Esophagus (tissue), 2 donors: Measurements from ENCODE around the gene KLK7. TPM values are rescaled to one million over a fixed set of nuclear protein-coding genes. Genes with fewer than 3 reads are reported as not detected.

Experiments
- H3K27ac ChIP-seq, 2 donors: one replicate each; pipeline ENCODE4 v1.5.1; 2013; ENCODE audit warnings: low read depth in 2 of 2, mild to moderate bottlenecking in 2 of 2, inconsistent platforms in 1 of 2, low read length in 1 of 2, moderate library complexity in 1 of 2
- H3K27me3 ChIP-seq, 2 donors: one replicate each; pipeline ENCODE4 v1.6.1; 2013; ENCODE audit warnings: low read length in 2 of 2, control low read depth in 1 of 2, mild to moderate bottlenecking in 1 of 2; ENCODE audit not compliant: insufficient read depth in 2 of 2, control insufficient read depth in 1 of 2
- H3K36me3 ChIP-seq, 2 donors: one replicate each; pipeline ENCODE4 v1.6.1; 2013; ENCODE audit warnings: low read length in 1 of 2; ENCODE audit not compliant: control insufficient read depth in 2 of 2, insufficient read depth in 2 of 2
- H3K4me1 ChIP-seq, 2 donors: one replicate each; pipeline ENCODE4 v1.6.1; 2013; ENCODE audit warnings: low read length in 1 of 2; ENCODE audit not compliant: control insufficient read depth in 2 of 2, insufficient read depth in 2 of 2
- H3K4me3 ChIP-seq, 2 donors: one replicate each; pipeline ENCODE4 v1.5.1; 2013; ENCODE audit warnings: low read length in 2 of 2, mild to moderate bottlenecking in 2 of 2, low read depth in 1 of 2, moderate library complexity in 1 of 2
- H3K9me3 ChIP-seq, 2 donors: one replicate each; pipeline ENCODE4 v1.6.1; 2013; ENCODE audit warnings: mild to moderate bottlenecking in 2 of 2, low read depth in 1 of 2, low read length in 1 of 2, moderate library complexity in 1 of 2; ENCODE audit not compliant: control insufficient read depth in 2 of 2, insufficient read depth in 1 of 2
- WGBS, 2 donors: extraction: QIAGEN DNeasy Blood & Tissue Kit; methylation state at CpG; one replicate each; pipeline ENCODE4 v1.1.7; 2013; 5-methylcytosine and 5-hydroxymethylcytosine counted together
- polyA plus RNA-seq, 2 donors: library from polyadenylated mRNA; stranded (reverse); fragments of 200-250 nt; gene quantifications; one replicate each; pipeline ENCODE4 v1.2.3, GENCODE V29; 2013
- donor health status: healthy with polysubstance abuse.
- donor health status: Bipolar disorder and iron deficiency.

KLK7 gene
- polyA plus RNA-seq, 2 donors, result 36.4 to 96.4 TPM

- WGBS, 2 donors, result 7 to 15% methylated on average over 7 of the region's 7 CpGs
- Histone ChIP-seq H3K27me3 (no peaks in the 10 kb centered on the region), H3K27ac (no peak within 1 kb of the TSS), H3K36me3 (no peaks in the 10 kb centered on the region), H3K9me3 (no peaks in the 10 kb centered on the region), H3K4me1 (peaks cover 0 to 2% of the 10 kb centered on the region in 2 donors), H3K4me3 (peak within 1 kb of the TSS in 1 of 2 donors; percentile 28)
These were observed 30.8 kb downstream of the KLK7 start, which contains the start of gene KLK5 for GRCh38 chr19:50952910-50953309. Gene KLK5, minus strand, starts transcription at chr19:50953038. Its CDS starts 381 bp downstream, at chr19:50952657.

GRCh38 chr19:50949861-50950260 is 33.9 kb downstream of the KLK7 start:
- H3K9me3 ChIP-seq, result no peaks in the 10 kb centered on the region
- 62 to 73% methylated on average over 17 to 19 of the region's 19 CpGs for WGBS, 2 donors
- H3K4me1 ChIP-seq, result peaks cover 0 to 2% of the 10 kb centered on the region in 2 donors
- H3K4me3 ChIP-seq, result no peak overlapping the region
- no peak overlapping the region for H3K27ac ChIP-seq
- no peaks in the 10 kb centered on the region for H3K36me3 ChIP-seq
- H3K27me3 ChIP-seq, result no peaks in the 10 kb centered on the region

- no peaks in the 10 kb centered on the region for H3K9me3 ChIP-seq
- no peaks in the 10 kb centered on the region for H3K36me3 ChIP-seq
- no peaks in the 10 kb centered on the region for H3K27me3 ChIP-seq
- H3K4me1 ChIP-seq, result no peaks in the 10 kb centered on the region
- 80 to 81% methylated on average over 4 of the region's 4 CpGs for WGBS, 2 donors
- no peak overlapping the region for H3K27ac ChIP-seq
- H3K4me3 ChIP-seq, result no peak overlapping the region
These were observed 36.6 kb downstream of the KLK7 start for GRCh38 chr19:50947123-50947522.

DNA sequence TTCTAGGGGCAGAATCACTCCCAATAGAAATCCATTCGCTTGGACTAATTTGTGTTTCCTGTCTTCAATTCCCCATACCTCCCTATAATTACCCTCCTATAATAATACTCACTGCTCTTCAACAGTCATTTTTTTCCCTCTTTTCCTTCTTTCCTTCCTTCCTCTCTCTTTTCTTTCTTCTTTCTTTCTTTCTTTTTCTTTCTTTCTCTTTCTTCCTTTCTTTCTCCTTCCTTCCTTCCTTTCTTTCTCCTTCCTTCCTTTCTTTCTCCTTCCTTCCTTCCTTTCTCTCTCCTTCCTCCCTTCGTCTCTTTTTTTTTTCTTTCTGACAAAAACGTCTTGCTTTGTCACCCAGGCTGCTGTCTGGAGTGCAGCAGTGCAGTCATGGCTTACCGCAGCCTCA is 38.9 kb downstream of the KLK7 start:
- no peak overlapping the region for H3K4me3 ChIP-seq
- WGBS, 2 donors, result 69 to 73% methylated on average over 4 of the region's 4 CpGs
- H3K27me3 ChIP-seq, result no peaks in the 10 kb centered on the region
- no peaks in the 10 kb centered on the region for H3K9me3 ChIP-seq
- H3K4me1 ChIP-seq, result no peaks in the 10 kb centered on the region
- H3K36me3 ChIP-seq, result no peaks in the 10 kb centered on the region
- H3K27ac ChIP-seq, result no peak overlapping the region

GRCh38 chr19:50943074-50943828 is 40.5 kb downstream of the KLK7 start:
- H3K36me3 ChIP-seq, result no peaks in the 10 kb centered on the region
- no peak overlapping the region for H3K4me3 ChIP-seq
- 68 to 70% methylated on average over 10 of the region's 10 CpGs for WGBS, 2 donors
- no peaks in the 10 kb centered on the region for H3K4me1 ChIP-seq
- no peaks in the 10 kb centered on the region for H3K9me3 ChIP-seq
- no peaks in the 10 kb centered on the region for H3K27me3 ChIP-seq
- H3K27ac ChIP-seq, result peak overlapping the region; percentile 61 to 87

GRCh38 chr19:50939596-50939995 is 44.1 kb downstream of the KLK7 start:
- Histone ChIP-seq H3K4me1 (no peaks in the 10 kb centered on the region), H3K36me3 (no peaks in the 10 kb centered on the region), H3K9me3 (no peaks in the 10 kb centered on the region), H3K27me3 (no peaks in the 10 kb centered on the region), H3K4me3 (no peak overlapping the region), H3K27ac (no peak overlapping the region)
- WGBS, 2 donors, result 67 to 83% methylated on average over 2 of the region's 2 CpGs

- H3K27me3 ChIP-seq, result no peaks in the 10 kb centered on the region
- peak overlapping the region; percentile 66 to 85 for H3K27ac ChIP-seq
- H3K4me1 ChIP-seq, result no peaks in the 10 kb centered on the region
- H3K4me3 ChIP-seq, result no peak overlapping the region
- H3K36me3 ChIP-seq, result no peaks in the 10 kb centered on the region
- no peaks in the 10 kb centered on the region for H3K9me3 ChIP-seq
- WGBS, 2 donors, result 44 to 56% methylated on average over 8 of the region's 8 CpGs
These were observed 50.1 kb downstream of the KLK7 start for GRCh38 chr19:50933640-50934039.

DNA sequence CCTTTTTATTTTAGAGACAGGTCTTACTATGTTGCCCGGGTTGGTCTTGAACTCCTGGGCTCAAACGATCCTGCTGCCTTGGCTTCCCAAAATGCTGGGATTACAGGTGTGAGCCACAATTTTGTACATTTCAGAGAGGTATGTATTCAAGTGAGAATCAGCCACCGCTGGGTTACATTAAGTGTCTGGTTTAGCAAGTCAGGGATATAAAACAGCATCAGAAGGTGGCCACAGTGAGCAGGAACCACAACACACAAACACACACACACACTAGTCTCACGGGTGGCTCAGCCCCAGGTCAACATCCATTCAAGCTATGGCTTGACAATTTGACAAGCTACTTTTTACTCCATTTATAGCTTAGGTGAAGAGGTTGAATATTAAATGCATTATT is 51.0 kb downstream of the KLK7 start:
- WGBS, 2 donors, result 41 to 47% methylated on average over 4 of the region's 4 CpGs
- Histone ChIP-seq H3K36me3 (no peaks in the 10 kb centered on the region), H3K27me3 (no peaks in the 10 kb centered on the region), H3K4me1 (no peaks in the 10 kb centered on the region), H3K27ac (peak overlapping the region; percentile 66 to 94), H3K9me3 (no peaks in the 10 kb centered on the region), H3K4me3 (no peak overlapping the region)

DNA sequence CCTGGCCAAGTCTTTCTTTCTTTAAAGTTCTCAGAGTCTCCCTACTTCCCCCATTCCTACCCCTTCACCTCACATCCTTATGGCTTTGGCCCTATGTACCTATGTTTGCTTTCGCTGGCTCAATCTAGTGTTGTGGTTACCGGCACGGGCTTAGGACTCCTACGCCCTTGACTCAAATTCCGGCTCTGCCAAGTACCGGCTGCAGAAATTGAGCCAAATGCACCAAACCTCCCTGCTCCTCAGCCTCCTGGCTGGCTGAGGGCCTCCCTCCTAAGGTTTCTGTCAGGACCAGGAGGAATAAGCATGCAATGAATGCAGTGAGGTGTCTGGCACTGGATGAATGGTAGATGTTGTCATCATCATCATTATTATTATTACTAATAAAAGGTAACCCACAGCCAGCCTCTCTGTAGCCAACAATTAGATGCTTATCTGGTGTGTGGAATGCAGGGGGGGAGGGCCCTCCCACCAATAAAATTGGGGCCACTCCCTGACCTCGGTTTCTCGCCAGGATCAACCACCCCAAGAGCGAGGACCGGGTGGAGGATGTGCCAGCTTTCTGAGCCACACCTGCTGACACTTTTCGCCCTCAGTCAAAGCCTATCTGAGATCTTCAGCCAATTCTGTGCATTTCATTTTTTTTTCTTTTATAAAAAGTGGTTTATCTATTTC is 51.6 kb downstream of the KLK7 start:
- H3K4me1 ChIP-seq, result no peaks in the 10 kb centered on the region
- no peaks in the 10 kb centered on the region for H3K9me3 ChIP-seq
- WGBS, 2 donors, result 44 to 48% methylated on average over 11 of the region's 11 CpGs
- no peaks in the 10 kb centered on the region for H3K36me3 ChIP-seq
- peak overlapping the region; percentile 66 to 94 for H3K27ac ChIP-seq
- no peaks in the 10 kb centered on the region for H3K27me3 ChIP-seq
- H3K4me3 ChIP-seq, result no peak overlapping the region

- no peak overlapping the region for H3K27ac ChIP-seq
- H3K36me3 ChIP-seq, result no peaks in the 10 kb centered on the region
- no peaks in the 10 kb centered on the region for H3K9me3 ChIP-seq
- H3K4me3 ChIP-seq, result no peak overlapping the region
- H3K4me1 ChIP-seq, result no peaks in the 10 kb centered on the region
- no peaks in the 10 kb centered on the region for H3K27me3 ChIP-seq
These were observed 52.7 kb downstream of the KLK7 start for GRCh38 chr19:50931023-50931422.
